Astrocyte (in vitro differentiated cells and primary cell): ENCODE measurements around the gene FOLR1. TPM values are rescaled to one million over a fixed set of nuclear protein-coding genes. Genes with fewer than 3 reads are reported as not detected.

Experiments used
- DNase-seq: peaks from one replicate; pipeline ENCODE4 v3.0.0-alpha.2; 2010; ENCODE audit warnings: low read depth
- FAIRE-seq: peaks from 2 replicates; lab custom pipeline; 2011; peaks lifted over from hg19 to GRCh38; lab: Jason Lieb, UNC
- H2AFZ ChIP-seq: 2 replicates; pipeline ENCODE4 v1.6.0; 2012; ENCODE audit warnings: low read depth, low read length, inconsistent platforms
- H3K27ac ChIP-seq: 2 replicates; pipeline ENCODE4 v1.5.1; 2011; ENCODE audit warnings: low read depth, low read length, inconsistent platforms
- H3K27me3 ChIP-seq: 2 replicates; pipeline ENCODE4 v1.6.0; 2011; ENCODE audit warnings: low read length, inconsistent platforms; ENCODE audit not compliant: insufficient read depth
- H3K36me3 ChIP-seq: 2 replicates; pipeline ENCODE4 v1.5.1; 2011; ENCODE audit warnings: low read length, inconsistent platforms; ENCODE audit not compliant: insufficient read depth
- H3K4me1 ChIP-seq: 2 replicates; pipeline ENCODE4 v1.5.1; 2011; ENCODE audit warnings: low read length, inconsistent platforms; ENCODE audit not compliant: insufficient read depth
- H3K4me2 ChIP-seq: 2 replicates; pipeline ENCODE4 v1.6.0; 2012; ENCODE audit warnings: low read length, inconsistent platforms
- H3K4me3 ChIP-seq: 2 replicates; pipeline ENCODE4 v1.5.1; 2011; ENCODE audit warnings: low read depth, mild to moderate bottlenecking, low read length, inconsistent platforms; ENCODE audit not compliant: insufficient read depth
- H3K79me2 ChIP-seq: 2 replicates; pipeline ENCODE4 v1.6.0; 2012; ENCODE audit warnings: mild to moderate bottlenecking, low read length, inconsistent platforms; ENCODE audit not compliant: insufficient read depth
- H3K9ac ChIP-seq: 2 replicates; pipeline ENCODE4 v1.6.0; 2012; ENCODE audit warnings: mild to moderate bottlenecking, low read length, inconsistent platforms
- H3K9me3 ChIP-seq: 2 replicates; pipeline ENCODE4 v1.5.1; 2012; ENCODE audit warnings: low read depth, mild to moderate bottlenecking, low read length, inconsistent platforms; ENCODE audit not compliant: insufficient read depth
- H4K20me1 ChIP-seq: 2 replicates; pipeline ENCODE4 v1.6.0; 2012; ENCODE audit warnings: low read length, inconsistent platforms; ENCODE audit not compliant: insufficient read depth
- H3K27ac Mint-ChIP-seq: one replicate; pipeline ENCODE4 v1.8.0; 2021; ENCODE audit warnings: mild to moderate bottlenecking, mixed read lengths; ENCODE audit not compliant: unreplicated experiment
- H3K27me3 Mint-ChIP-seq: one replicate; pipeline ENCODE4 v1.8.0; 2021; ENCODE audit warnings: low read depth, mixed read lengths; ENCODE audit not compliant: unreplicated experiment
- H3K36me3 Mint-ChIP-seq: one replicate; pipeline ENCODE4 v1.8.0; 2021; ENCODE audit warnings: low read depth, mixed read lengths; ENCODE audit not compliant: unreplicated experiment
- H3K4me1 Mint-ChIP-seq: one replicate; pipeline ENCODE4 v1.8.0; 2021; ENCODE audit warnings: low read depth, mixed read lengths; ENCODE audit not compliant: unreplicated experiment
- H3K4me3 Mint-ChIP-seq: one replicate; pipeline ENCODE4 v1.8.0; 2021; ENCODE audit warnings: mild to moderate bottlenecking, moderate library complexity, mixed read lengths; ENCODE audit not compliant: unreplicated experiment
- H3K9me3 Mint-ChIP-seq: one replicate; pipeline ENCODE4 v1.8.0; 2021; ENCODE audit warnings: mild to moderate bottlenecking, mixed read lengths; ENCODE audit not compliant: unreplicated experiment
- EZH2 ChIP-seq: IDR thresholded peaks from 2 replicates; pipeline ENCODE4 v1.6.1; 2012; ENCODE audit warnings: mild to moderate bottlenecking, low read length, inconsistent platforms; ENCODE audit not compliant: insufficient read depth
- total RNA-seq: library from RNA; stranded (reverse); gene quantifications from 2 replicates; pipeline ENCODE4 v1.2.1, GENCODE V29; 2021
- TF ChIP-seq, protein P1 (sequence below): IDR thresholded peaks from 2 replicates; pipeline ENCODE4 v1.5.1; 2011; ENCODE audit warnings: low read depth, mild to moderate bottlenecking, inconsistent platforms, low read length, moderate library complexity; ENCODE audit not compliant: insufficient read depth

FOLR1 gene
- total RNA-seq, 1 donor from 2014 or later: 3.2 TPM

DNA sequence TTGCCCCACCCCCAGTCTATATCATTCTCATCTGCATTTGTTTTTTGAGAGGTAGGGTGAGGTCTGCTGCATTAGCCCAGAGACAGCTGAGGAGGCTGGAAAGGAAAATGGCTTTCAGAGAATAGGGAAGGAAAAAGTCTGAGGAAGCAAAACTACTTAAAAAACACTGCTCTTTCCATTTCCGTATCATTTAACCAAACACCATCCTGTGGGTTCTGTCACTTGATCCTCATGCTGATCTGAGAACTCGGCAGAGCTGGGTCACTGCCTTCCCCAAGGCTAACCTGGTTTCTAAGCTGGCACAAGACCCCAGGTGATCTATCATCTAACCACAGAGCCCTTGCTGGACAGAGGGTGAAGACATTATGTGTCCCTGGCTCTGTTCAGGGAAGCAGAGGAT lies 25.9 kb downstream of the FOLR1 start:
- Histone ChIP-seq H3K9me3 (no peaks in the 10 kb centered on the region), H2AFZ (no peak overlapping the region), H3K4me3 (no peak overlapping the region), H3K4me2 (no peak overlapping the region), H4K20me1 (no peaks in the 10 kb centered on the region), H3K79me2 (no peaks in the 10 kb centered on the region), H3K4me1 (peaks cover 5% of the 10 kb centered on the region), H3K27me3 (peaks cover 22% of the 10 kb centered on the region), H3K36me3 (no peaks in the 10 kb centered on the region), H3K9ac (no peak overlapping the region), H3K27ac (no peak overlapping the region)
- no peak for TF ChIP-seq EZH2
- TF ChIP-seq, protein P1, sequence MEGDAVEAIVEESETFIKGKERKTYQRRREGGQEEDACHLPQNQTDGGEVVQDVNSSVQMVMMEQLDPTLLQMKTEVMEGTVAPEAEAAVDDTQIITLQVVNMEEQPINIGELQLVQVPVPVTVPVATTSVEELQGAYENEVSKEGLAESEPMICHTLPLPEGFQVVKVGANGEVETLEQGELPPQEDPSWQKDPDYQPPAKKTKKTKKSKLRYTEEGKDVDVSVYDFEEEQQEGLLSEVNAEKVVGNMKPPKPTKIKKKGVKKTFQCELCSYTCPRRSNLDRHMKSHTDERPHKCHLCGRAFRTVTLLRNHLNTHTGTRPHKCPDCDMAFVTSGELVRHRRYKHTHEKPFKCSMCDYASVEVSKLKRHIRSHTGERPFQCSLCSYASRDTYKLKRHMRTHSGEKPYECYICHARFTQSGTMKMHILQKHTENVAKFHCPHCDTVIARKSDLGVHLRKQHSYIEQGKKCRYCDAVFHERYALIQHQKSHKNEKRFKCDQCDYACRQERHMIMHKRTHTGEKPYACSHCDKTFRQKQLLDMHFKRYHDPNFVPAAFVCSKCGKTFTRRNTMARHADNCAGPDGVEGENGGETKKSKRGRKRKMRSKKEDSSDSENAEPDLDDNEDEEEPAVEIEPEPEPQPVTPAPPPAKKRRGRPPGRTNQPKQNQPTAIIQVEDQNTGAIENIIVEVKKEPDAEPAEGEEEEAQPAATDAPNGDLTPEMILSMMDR: no peak
- FAIRE-seq (no peak), DNase-seq (no peak)
- H3K27me3 Mint-ChIP-seq: peaks cover 38% of the 10 kb centered on the region
- H3K9me3 Mint-ChIP-seq: peaks cover 4% of the 10 kb centered on the region
- H3K36me3 Mint-ChIP-seq: no peaks in the 10 kb centered on the region
- no peak overlapping the region for H3K4me3 Mint-ChIP-seq
- no peak overlapping the region for H3K27ac Mint-ChIP-seq
- H3K4me1 Mint-ChIP-seq: peaks cover 2% of the 10 kb centered on the region

GRCh38 chr11:72218251-72218745 lies 26.4 kb downstream of the FOLR1 start:
- TF ChIP-seq, protein P1: no peak
- Histone ChIP-seq H3K9ac (no peak overlapping the region), H4K20me1 (no peaks in the 10 kb centered on the region), H3K36me3 (no peaks in the 10 kb centered on the region), H3K27me3 (peaks cover 17% of the 10 kb centered on the region), H3K79me2 (no peaks in the 10 kb centered on the region), H2AFZ (no peak overlapping the region), H3K9me3 (no peaks in the 10 kb centered on the region), H3K27ac (no peak overlapping the region), H3K4me3 (no peak overlapping the region), H3K4me2 (no peak overlapping the region), H3K4me1 (peaks cover 5% of the 10 kb centered on the region)
- Mint-ChIP-seq H3K4me1 (peaks cover 2% of the 10 kb centered on the region), H3K4me3 (no peak overlapping the region), H3K27ac (no peak overlapping the region), H3K9me3 (peaks cover 4% of the 10 kb centered on the region), H3K27me3 (peaks cover 38% of the 10 kb centered on the region), H3K36me3 (no peaks in the 10 kb centered on the region)
- FAIRE-seq (no peak), DNase-seq (no peak)

DNA sequence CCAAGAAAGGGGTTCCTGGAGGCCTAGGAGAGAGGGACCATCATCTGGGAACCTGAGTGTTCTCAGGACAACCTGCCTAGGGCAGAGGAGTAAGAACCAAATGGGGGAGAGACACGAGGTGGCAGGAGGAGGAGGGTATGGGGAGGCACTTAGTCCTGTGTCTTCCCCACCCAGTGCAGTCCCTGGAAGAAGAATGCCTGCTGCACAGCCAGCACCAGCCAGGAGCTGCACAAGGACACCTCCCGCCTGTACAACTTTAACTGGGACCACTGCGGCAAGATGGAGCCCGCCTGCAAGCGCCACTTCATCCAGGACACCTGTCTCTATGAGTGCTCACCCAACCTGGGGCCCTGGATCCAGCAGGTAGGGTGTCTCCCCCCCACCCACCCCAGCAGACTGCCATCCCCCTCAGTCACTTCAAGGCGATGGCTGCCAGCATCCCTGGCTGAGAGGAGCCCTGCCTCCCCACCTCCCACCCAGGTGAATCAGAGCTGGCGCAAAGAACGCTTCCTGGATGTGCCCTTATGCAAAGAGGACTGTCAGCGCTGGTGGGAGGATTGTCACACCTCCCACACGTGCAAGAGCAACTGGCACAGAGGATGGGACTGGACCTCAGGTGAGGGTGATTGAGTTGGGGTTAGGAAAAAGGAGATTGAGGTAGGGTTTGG lies 28.9 kb downstream of the FOLR1 start:
- Histone ChIP-seq H3K9ac (no peak overlapping the region), H2AFZ (no peak overlapping the region), H3K4me1 (peaks cover 11% of the 10 kb centered on the region), H4K20me1 (peaks cover 9% of the 10 kb centered on the region), H3K36me3 (no peaks in the 10 kb centered on the region), H3K4me3 (no peak overlapping the region), H3K27me3 (peaks cover 9% of the 10 kb centered on the region), H3K4me2 (no peak overlapping the region), H3K27ac (no peak overlapping the region), H3K9me3 (no peaks in the 10 kb centered on the region), H3K79me2 (peaks cover 19% of the 10 kb centered on the region)
- Mint-ChIP-seq H3K27me3 (peaks cover 29% of the 10 kb centered on the region), H3K4me1 (peaks cover 5% of the 10 kb centered on the region), H3K9me3 (no peaks in the 10 kb centered on the region), H3K4me3 (no peak overlapping the region), H3K36me3 (no peaks in the 10 kb centered on the region), H3K27ac (no peak overlapping the region)
- DNase-seq (no peak), FAIRE-seq (no peak)
- TF ChIP-seq, protein P1: no peak
- TF ChIP-seq EZH2: no peak
